RWPE1 (cell line): ENCODE measurements around the gene COLQ.

Experiments
- CTCF ChIA-PET: fragments of 350-600 bp; sonication (Branson Sonifier 250); formaldehyde crosslinking; extraction: SDS; loops from one replicate; lab custom pipeline; 2021; lab: Yijun Ruan, JAX
- POLR2A ChIA-PET: fragments of 400-600 bp; formaldehyde crosslinking; extraction: SDS; loops from one replicate; lab custom pipeline; 2020; ENCODE audit warnings: antibody characterized with exemption; ENCODE audit not compliant: low non-redundant PET; lab: Yijun Ruan, JAX
- DNase-seq: peaks from one replicate; pipeline ENCODE4 v3.0.0; 2012; ENCODE audit warnings: low spot score
- H3K27ac ChIP-seq: fragments of 450-650 bp; 2 replicates; pipeline ENCODE4 v1.5.1; 2017
- TF ChIP-seq, protein P1 (sequence below): fragments of 450-650 bp; conservative IDR thresholded peaks from 2 replicates; pipeline ENCODE4 v1.5.1; 2017; ENCODE audit warnings: low read depth, mild to moderate bottlenecking

COLQ gene

DNA sequence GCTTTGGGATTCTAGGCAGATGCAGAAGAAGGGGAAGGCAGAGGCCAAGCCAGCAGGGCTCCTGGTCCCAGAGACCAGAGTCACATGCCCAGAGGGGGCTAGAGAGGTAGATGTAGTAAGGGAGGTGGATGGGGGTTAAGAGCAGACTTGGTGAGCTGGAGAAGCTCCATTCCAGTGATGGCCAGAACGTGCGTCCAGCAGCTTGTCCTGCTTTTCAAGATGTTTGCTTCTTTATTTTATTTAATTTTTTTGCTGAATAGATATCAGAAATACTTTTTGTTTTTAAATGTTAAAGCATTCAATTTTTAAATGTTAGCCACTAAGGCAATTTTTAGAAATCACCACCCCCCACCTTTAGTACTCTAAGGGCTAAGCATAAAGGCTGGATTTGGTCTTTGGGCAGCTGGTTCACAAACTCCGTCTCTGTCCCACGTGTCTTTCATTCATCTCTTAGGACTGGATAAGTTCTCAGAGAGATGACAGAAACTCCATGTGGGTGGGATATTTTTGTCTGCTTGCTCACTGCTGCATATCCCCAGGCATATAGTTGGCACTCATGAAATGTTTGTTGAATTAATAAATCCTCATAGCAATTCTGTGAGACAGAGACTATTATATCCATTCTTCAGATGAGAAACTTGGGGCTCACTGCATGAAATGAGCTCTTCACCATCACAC lies 6.7 kb downstream of the COLQ start:
- TF ChIP-seq, protein P1, sequence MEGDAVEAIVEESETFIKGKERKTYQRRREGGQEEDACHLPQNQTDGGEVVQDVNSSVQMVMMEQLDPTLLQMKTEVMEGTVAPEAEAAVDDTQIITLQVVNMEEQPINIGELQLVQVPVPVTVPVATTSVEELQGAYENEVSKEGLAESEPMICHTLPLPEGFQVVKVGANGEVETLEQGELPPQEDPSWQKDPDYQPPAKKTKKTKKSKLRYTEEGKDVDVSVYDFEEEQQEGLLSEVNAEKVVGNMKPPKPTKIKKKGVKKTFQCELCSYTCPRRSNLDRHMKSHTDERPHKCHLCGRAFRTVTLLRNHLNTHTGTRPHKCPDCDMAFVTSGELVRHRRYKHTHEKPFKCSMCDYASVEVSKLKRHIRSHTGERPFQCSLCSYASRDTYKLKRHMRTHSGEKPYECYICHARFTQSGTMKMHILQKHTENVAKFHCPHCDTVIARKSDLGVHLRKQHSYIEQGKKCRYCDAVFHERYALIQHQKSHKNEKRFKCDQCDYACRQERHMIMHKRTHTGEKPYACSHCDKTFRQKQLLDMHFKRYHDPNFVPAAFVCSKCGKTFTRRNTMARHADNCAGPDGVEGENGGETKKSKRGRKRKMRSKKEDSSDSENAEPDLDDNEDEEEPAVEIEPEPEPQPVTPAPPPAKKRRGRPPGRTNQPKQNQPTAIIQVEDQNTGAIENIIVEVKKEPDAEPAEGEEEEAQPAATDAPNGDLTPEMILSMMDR: no peak
- CTCF ChIA-PET: interaction anchor here (1.0 kb wide), 1 partner anchor 9 kb away, joined by 6 read pairs; no protein-coding TSS in a partner anchor
- DNase-seq: no peak
- no peak overlapping the region for H3K27ac ChIP-seq
- POLR2A ChIA-PET: no interaction called here

- TF ChIP-seq, protein P1: no peak
- CTCF ChIA-PET: interaction anchor here (0.7 to 1.0 kb wide), 2 partner anchors 9 to 47 kb away, joined by 3 to 6 read pairs; no protein-coding TSS in a partner anchor
Observed at GRCh38 chr3:15513810-15514662, 7.5 kb downstream of the COLQ start.

DNA sequence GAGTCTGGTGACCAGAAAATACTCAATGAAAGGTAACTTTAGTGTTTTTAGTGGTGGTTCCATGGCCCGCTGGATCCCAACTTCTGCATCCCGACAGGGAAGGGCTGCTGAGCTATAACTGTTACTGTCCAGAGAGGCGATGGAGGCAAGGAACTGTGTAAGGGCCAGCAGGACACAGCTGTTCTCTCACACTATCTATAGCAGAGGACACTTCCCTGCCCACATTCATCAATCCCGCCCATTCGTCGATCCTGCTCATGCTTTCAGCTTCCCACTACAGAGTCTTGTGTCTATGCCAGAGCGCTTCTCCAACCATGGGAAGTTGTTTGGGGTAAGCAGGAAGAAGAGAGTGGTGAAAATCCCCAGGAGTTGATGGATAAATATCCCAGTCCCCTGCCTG lies 8.4 kb downstream of the COLQ start:
- TF ChIP-seq, protein P1: no peak
- CTCF ChIA-PET: no interaction called here
- DNase-seq: no peak
- H3K27ac ChIP-seq: no peak overlapping the region
- POLR2A ChIA-PET: no interaction called here

More at GRCh38 chr3:15513810-15514662, 7.5 kb downstream of the COLQ start:
- no peak overlapping the region for H3K27ac ChIP-seq
- no peak for DNase-seq
- POLR2A ChIA-PET: no interaction called here

DNA sequence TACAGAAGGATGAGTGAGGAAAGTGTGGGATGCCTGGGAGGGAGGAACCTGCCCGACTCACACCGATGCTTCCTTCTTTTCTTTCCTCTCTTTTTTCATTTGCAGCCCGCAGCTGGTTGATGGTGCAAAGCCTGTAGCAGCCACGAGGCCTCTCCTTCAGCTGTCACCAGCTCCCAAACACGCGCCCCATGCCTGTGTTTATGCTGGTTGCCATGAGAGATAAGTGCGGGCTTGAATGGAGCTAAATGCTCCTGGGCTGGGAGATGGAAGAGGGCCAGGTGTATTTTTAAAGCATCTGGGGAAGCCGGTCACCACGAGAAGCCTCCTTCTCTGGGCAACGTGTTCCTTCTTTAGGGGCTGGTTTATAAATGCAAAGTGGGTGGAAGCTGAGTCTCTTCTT lies 9.3 kb downstream of the COLQ start:
- TF ChIP-seq, protein P1: no peak
- ChIA-PET CTCF (no interaction called here), POLR2A (no interaction called here)
- no peak for DNase-seq
- no peak overlapping the region for H3K27ac ChIP-seq

- DNase-seq: no peak
- ChIA-PET POLR2A (no interaction called here), CTCF (no interaction called here)
- H3K27ac ChIP-seq: no peak overlapping the region
- TF ChIP-seq, protein P1: no peak
Observed at GRCh38 chr3:15511156-15511555, 10.3 kb downstream of the COLQ start.

GRCh38 chr3:15510493-15510892 lies 11.0 kb downstream of the COLQ start:
- H3K27ac ChIP-seq: no peak overlapping the region
- TF ChIP-seq, protein P1: no peak
- DNase-seq: no peak
- CTCF ChIA-PET: interaction anchor here (0.6 kb wide), 1 partner anchor 42 kb away, joined by 3 read pairs; no protein-coding TSS in a partner anchor
- POLR2A ChIA-PET: no interaction called here
